GM12891 (cell line): ENCODE data around the gene OR14C36. TPM values are rescaled to one million over a fixed set of nuclear protein-coding genes. Genes with fewer than 3 reads are reported as not detected.
A peak's percentile ranks its signal among the peaks of the same experiment; 100 is the strongest.
"Not testable (repeated sequence)": the region's sequence is repeated elsewhere in the genome, so short reads cannot be mapped to it uniquely, and the experiment has no call there.

Experiments used
- DNase-seq: peaks from one replicate; pipeline ENCODE4 v3.0.0; 2011; ENCODE audit warnings: low spot score; ENCODE audit not compliant: insufficient read length
- FAIRE-seq: peaks from 2 replicates; lab custom pipeline; 2011; peaks lifted over from hg19 to GRCh38; lab: Jason Lieb, UNC
- PAX5 ChIP-seq: IDR thresholded peaks from 2 replicates; pipeline ENCODE4 v1.6.1; 2011; ENCODE audit warnings: low read length, moderate library complexity, mild to moderate bottlenecking; ENCODE audit not compliant: insufficient read depth, severe bottlenecking
- POLR2A ChIP-seq: IDR thresholded peaks from 2 replicates; pipeline ENCODE4 v1.6.1; 2011; ENCODE audit warnings: low read depth, low read length, control low read depth
- POLR2AphosphoS5 ChIP-seq: IDR thresholded peaks from 2 replicates; pipeline ENCODE4 v1.6.1; 2011; ENCODE audit warnings: low read depth, low read length, control low read depth
- POU2F2 ChIP-seq: IDR thresholded peaks from 2 replicates; pipeline ENCODE4 v1.6.1; 2011; ENCODE audit warnings: low read depth, mild to moderate bottlenecking, control low read depth, low read length, moderate library complexity
- SPI1 ChIP-seq: IDR thresholded peaks from 2 replicates; pipeline ENCODE4 v1.6.1; 2011; ENCODE audit warnings: low read depth, low read length, control low read depth
- TAF1 ChIP-seq: IDR thresholded peaks from 2 replicates; pipeline ENCODE4 v1.6.1; 2011; ENCODE audit warnings: low read depth, low read length, control low read depth
- polyA plus RNA-seq: library from polyadenylated mRNA; unstranded; fragments of >200 nt; gene quantifications from one replicate; pipeline ENCODE4 v1.2.1, GENCODE V29; 2012; ENCODE audit warnings: low read depth, missing spikeins, inconsistent platforms; ENCODE audit not compliant: missing spikeins

OR14C36 gene, protein sequence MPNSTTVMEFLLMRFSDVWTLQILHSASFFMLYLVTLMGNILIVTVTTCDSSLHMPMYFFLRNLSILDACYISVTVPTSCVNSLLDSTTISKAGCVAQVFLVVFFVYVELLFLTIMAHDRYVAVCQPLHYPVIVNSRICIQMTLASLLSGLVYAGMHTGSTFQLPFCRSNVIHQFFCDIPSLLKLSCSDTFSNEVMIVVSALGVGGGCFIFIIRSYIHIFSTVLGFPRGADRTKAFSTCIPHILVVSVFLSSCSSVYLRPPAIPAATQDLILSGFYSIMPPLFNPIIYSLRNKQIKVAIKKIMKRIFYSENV
- polyA plus RNA-seq = not detected

DNA sequence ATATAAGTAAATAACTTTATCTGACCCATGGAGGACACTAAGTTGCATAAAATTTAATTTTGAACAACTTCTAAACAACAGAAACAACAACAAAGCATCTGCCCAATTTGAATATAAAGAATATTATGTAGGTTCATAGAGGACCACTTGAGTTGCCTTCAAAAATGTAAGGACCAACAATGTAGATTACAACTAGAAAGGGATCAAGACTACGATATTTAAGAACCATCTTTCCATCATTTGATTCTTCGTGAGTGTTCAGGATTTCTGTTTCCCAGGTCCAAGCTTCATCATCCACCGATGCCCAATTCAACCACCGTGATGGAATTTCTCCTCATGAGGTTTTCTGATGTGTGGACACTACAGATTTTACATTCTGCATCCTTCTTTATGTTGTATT, at the start of gene OR14C36:
Gene OR14C36, plus strand, starts transcription at position 301 of the 400 bp plus-strand sequence. Its CDS starts 0 bp downstream, at position 301.
- no peak for DNase-seq
- TF ChIP-seq PAX5 = no peak
- no peak for TF ChIP-seq POU2F2
- no peak for TF ChIP-seq POLR2A
- TF ChIP-seq POLR2AphosphoS5 = no peak
- TF ChIP-seq SPI1 = no peak
- no peak for TF ChIP-seq TAF1
- FAIRE-seq = no peak

DNA sequence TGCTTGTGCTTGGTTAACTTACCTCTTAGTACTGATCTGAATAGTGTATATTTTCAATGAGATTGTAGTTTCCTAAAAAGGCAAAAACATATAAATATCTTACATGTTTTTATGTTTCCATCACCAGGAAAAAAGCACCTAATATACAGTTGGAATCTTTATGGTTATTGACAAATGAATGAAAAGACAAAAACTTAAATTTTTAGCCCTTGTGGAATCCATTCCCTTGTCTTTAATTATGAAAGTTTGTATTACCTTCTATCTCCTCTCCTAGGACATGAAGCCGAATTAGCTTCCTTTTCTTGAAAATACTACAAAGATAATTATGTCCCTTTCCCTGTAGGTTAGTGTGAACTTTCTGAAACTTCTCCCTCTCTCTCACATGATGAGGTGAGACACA, 45.3 kb upstream of the OR14C36 start, which contains the start of gene OR2T12:
Gene OR2T12, minus strand, starts transcription at position 101 of the 400 bp plus-strand sequence. CDS start 7,846 bp downstream, outside the sequence.
- TF ChIP-seq SPI1 = no peak
- no peak for TF ChIP-seq POLR2AphosphoS5
- no peak for TF ChIP-seq PAX5
- TF ChIP-seq POU2F2 = no peak
- TF ChIP-seq TAF1 = no peak
- TF ChIP-seq POLR2A = no peak
- no peak for DNase-seq

GRCh38 chr1:248305672-248306071, 42.9 kb upstream of the OR14C36 start:
- not testable (repeated sequence) for DNase-seq

More for the DNA sequence above, 45.3 kb upstream of the OR14C36 start, which contains the start of gene OR2T12:
- no peak for FAIRE-seq

DNA sequence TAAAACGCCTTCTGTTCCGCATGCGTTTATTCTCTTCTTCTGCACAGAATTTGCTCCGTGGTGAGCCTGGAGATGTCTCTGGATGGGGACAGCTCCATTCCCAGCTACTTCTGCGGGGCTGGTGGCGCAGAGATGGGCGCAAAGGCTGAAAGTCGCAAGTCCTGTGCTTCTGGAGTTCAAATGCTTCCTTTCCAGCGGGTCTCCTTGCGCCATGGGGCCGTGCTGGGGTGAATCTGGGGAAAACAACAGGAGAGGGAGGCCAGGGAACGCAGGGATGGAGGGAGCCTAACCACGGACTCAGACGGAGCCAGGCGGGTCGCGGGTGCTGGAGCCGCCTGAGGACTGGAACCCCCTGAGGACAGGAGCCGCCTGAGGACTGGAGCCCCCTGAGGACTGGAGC, 42.5 kb upstream of the OR14C36 start:
- no peak for TF ChIP-seq POLR2AphosphoS5
- DNase-seq (no peak), FAIRE-seq (no peak)

More at GRCh38 chr1:248305672-248306071, 42.9 kb upstream of the OR14C36 start:
- peak; percentile 35 for FAIRE-seq

GRCh38 chr1:248306740-248307139, 41.8 kb upstream of the OR14C36 start:
- not testable (repeated sequence) for FAIRE-seq, DNase-seq

DNA sequence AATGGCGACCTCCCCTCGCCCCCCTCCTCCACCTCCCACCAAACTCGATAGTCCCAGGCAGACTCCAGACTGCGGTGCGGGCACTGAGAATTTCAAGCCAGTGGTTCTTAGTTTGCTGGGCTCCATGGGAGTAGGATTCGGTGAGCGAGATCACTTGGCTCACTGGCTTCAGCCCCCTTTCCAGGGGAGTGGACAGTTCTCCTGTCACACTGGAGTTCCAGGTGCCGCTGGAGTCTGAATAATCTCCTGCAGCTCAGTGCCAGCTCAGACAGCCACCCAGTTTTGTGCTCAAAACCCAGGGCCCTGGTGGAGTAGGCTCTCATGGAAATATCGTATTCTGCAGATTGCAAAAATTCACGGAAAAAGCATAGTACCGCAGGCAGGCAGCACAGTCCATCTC, 31.8 kb upstream of the OR14C36 start:
- DNase-seq (no peak), FAIRE-seq (no peak)

DNA sequence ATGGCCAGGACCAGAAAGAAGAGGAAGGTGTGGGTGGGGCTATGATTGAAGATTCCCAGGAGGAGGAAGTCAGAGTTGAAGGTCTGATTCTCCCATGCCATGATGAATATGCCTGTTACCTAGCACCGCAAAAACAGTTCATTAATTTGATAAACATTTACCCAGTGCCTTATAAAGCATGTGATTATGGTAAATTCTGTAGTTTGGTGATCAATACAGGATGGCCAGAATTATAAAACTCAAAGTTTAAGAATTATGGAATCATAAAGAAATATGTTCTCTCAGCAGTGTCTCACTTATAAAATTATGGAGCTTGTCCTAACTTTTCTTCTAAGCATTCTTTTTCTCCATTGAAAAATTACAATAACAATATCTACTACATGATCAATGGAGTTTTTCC, 24.1 kb upstream of the OR14C36 start, which contains the start of gene OR2M7:
Gene OR2M7, minus strand, starts transcription at position 101 of the 400 bp plus-strand sequence. Its CDS starts 0 bp downstream, at position 101.
- DNase-seq (no peak), FAIRE-seq (no peak)
- TF ChIP-seq POU2F2 (no peak), TAF1 (no peak), POLR2AphosphoS5 (no peak), POLR2A (no peak), PAX5 (no peak)

More for the DNA sequence above, 31.8 kb upstream of the OR14C36 start:
- TF ChIP-seq PAX5 = no peak
- TF ChIP-seq POLR2A = no peak
- TF ChIP-seq POU2F2 = no peak
- no peak for TF ChIP-seq SPI1
- no peak for TF ChIP-seq TAF1

- FAIRE-seq = no peak
- no peak for DNase-seq
- TF ChIP-seq POU2F2 (no peak), POLR2A (no peak), TAF1 (no peak), POLR2AphosphoS5 (no peak), PAX5 (no peak), SPI1 (no peak)
Observed at GRCh38 chr1:248343451-248343850, 5.1 kb upstream of the OR14C36 start.

- DNase-seq = no peak
- TF ChIP-seq POLR2A = no peak
- no peak for TF ChIP-seq TAF1
- no peak for FAIRE-seq
Observed at GRCh38 chr1:248359415-248359814, 10.8 kb downstream of the OR14C36 start.

DNA sequence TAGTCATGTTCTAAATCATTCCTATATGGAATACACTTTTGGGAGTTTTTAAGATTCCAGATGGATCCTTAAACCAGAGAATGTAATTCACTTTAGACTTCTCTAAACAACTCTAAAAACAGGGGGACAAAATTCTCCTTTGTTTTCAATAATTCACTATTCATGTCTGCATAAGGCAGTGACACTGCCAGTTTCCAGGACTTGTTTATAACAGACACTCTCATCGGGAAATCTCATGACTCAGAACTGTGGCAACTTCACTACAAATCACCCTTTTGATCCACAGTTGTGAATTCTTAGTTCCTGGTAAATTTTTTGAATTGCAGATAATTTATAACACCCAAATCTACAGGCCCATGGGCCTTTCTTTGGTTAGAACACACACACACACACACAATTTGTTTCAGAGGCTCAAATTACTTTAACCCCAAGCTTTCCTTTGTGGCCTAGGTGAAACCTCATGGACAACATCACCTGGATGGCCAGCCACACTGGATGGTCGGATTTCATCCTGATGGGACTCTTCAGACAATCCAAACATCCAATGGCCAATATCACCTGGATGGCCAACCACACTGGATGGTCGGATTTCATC, 12.6 kb downstream of the OR14C36 start, which contains the start of gene OR2T4:
Gene OR2T4, plus strand, starts transcription at position 545 of the 595 bp plus-strand sequence. Its CDS starts 0 bp downstream, at position 545.
- FAIRE-seq = no peak
- TF ChIP-seq PAX5 (no peak), SPI1 (no peak), TAF1 (no peak), POU2F2 (no peak), POLR2AphosphoS5 (no peak), POLR2A (no peak)
- DNase-seq = no peak
